H1 (cell line): ENCODE results near the gene TNFAIP2. TPM values are rescaled to one million over a fixed set of nuclear protein-coding genes. Genes with fewer than 3 reads are reported as not detected.

Experiments
- CTCF ChIA-PET: fragments of 300-600 bp; sonication (Branson Sonifier 250); formaldehyde crosslinking; loops from one replicate; lab custom pipeline; 2021; ENCODE audit not compliant: partially characterized antibody; lab: Charles Lee
- POLR2A ChIA-PET: fragments of 300-600 bp; sonication (Branson Sonifier 250); formaldehyde crosslinking; loops from one replicate; lab custom pipeline; 2021; ENCODE audit warnings: inconsistent platforms; ENCODE audit not compliant: partially characterized antibody; lab: Charles Lee
- DNase-seq, 2 experiments: peaks; one replicate each; pipeline versions ENCODE4 v3.0.0 to v3.0.0-alpha.2; 2010 to 2022; ENCODE audit warnings: low spot score in 2 of 2, low read depth in 1 of 2, mixed read lengths in 1 of 2
- FAIRE-seq: peaks from 2 replicates; lab custom pipeline; 2011; peaks lifted over from hg19 to GRCh38; lab: Jason Lieb, UNC
- H2AFZ ChIP-seq: 2 replicates; pipeline ENCODE4 v1.8.1; 2012; ENCODE audit warnings: low read length, inconsistent platforms
- H2AK5ac ChIP-seq: 2 replicates; pipeline ENCODE4 v1.6.1; 2013; ENCODE audit warnings: low read depth, low read length
- H2BK120ac ChIP-seq: replicated peaks from 2 replicates; pipeline ENCODE3; 2013; ENCODE audit warnings: low read depth, low read length, inconsistent platforms
- H2BK12ac ChIP-seq: 2 replicates; pipeline ENCODE4 v1.6.1; 2013; ENCODE audit warnings: low read depth, low read length
- H2BK15ac ChIP-seq: 2 replicates; pipeline ENCODE4 v1.6.1; 2013; ENCODE audit warnings: low read length
- H2BK20ac ChIP-seq: 2 replicates; pipeline ENCODE4 v1.6.1; 2013; ENCODE audit warnings: low read length
- H2BK5ac ChIP-seq: 2 replicates; pipeline ENCODE4 v1.6.1; 2013; ENCODE audit warnings: low read depth, low read length
- H3K14ac ChIP-seq: 2 replicates; pipeline ENCODE4 v1.6.1; 2013; ENCODE audit warnings: inconsistent platforms; ENCODE audit not compliant: insufficient read length
- H3K18ac ChIP-seq: 2 replicates; pipeline ENCODE4 v1.6.1; 2013; ENCODE audit warnings: low read length; ENCODE audit errors: extremely low read depth
- H3K23ac ChIP-seq: 2 replicates; pipeline ENCODE4 v1.6.1; 2013; ENCODE audit warnings: inconsistent platforms; ENCODE audit not compliant: insufficient read length
- H3K23me2 ChIP-seq: 2 replicates; pipeline ENCODE4 v1.6.1; 2013; ENCODE audit warnings: low read depth, low read length
- H3K27ac ChIP-seq: 2 replicates; pipeline ENCODE4 v1.6.1; 2011; ENCODE audit warnings: low read depth, low read length, inconsistent platforms
- H3K27me3 ChIP-seq, 4 experiments: replicated peaks in 1 of 4; 1 replicate in 1 of 4; 2 replicates in 3 of 4; pipeline versions ENCODE4 v1.6.1 to v1.8.1; 2011 to 2013; ENCODE audit warnings: low read length in 3 of 4, mild to moderate bottlenecking in 3 of 4, inconsistent platforms in 2 of 4, mixed read lengths in 2 of 4, moderate library complexity in 1 of 4; ENCODE audit not compliant: control insufficient read depth in 3 of 4, insufficient read depth in 3 of 4; ENCODE audit errors: extremely low read depth in 1 of 4
- H3K36me3 ChIP-seq, 4 experiments: 2 replicates each; pipeline versions ENCODE4 v1.6.1 to v1.8.1; 2011 to 2013; ENCODE audit warnings: mild to moderate bottlenecking in 4 of 4, low read length in 3 of 4, moderate library complexity in 2 of 4, control low read depth in 1 of 4, inconsistent platforms in 1 of 4; ENCODE audit not compliant: insufficient read depth in 4 of 4, control insufficient read depth in 2 of 4
- H3K4ac ChIP-seq: replicated peaks from 2 replicates; pipeline ENCODE3; 2013; ENCODE audit warnings: low read length, low read depth, mixed read lengths, inconsistent platforms; ENCODE audit not compliant: insufficient read length
- H3K4me1 ChIP-seq, 4 experiments: replicated peaks in 1 of 4; 1 replicate in 1 of 4; 2 replicates in 3 of 4; pipeline versions ENCODE4 v1.6.1 to v1.8.1; 2011 to 2013; ENCODE audit warnings: low read length in 3 of 4, inconsistent platforms in 2 of 4, mixed read lengths in 1 of 4; ENCODE audit not compliant: insufficient read depth in 4 of 4, control insufficient read depth in 3 of 4
- H3K4me2 ChIP-seq, 2 experiments: 2 replicates each; pipeline versions ENCODE4 v1.6.1 to v1.8.1; 2011 to 2013; ENCODE audit warnings: low read depth in 2 of 2, low read length in 2 of 2, control low read depth in 1 of 2, inconsistent platforms in 1 of 2, mild to moderate bottlenecking in 1 of 2; ENCODE audit not compliant: insufficient read depth in 1 of 2
- H3K4me3 ChIP-seq, 4 experiments: fragments of 200-600, 300-600 bp in 1 of 4; sonication (generic), shearing (Covaris generic), sonication (Bioruptor Twin) in 1 of 4; 2 replicates each; pipeline versions ENCODE4 v1.5.1 to v1.8.1; 2011 to 2016; ENCODE audit warnings: low read length in 4 of 4, low read depth in 3 of 4, control low read depth in 2 of 4, inconsistent platforms in 2 of 4, mild to moderate bottlenecking in 2 of 4, mixed read lengths in 1 of 4, moderate library complexity in 1 of 4; ENCODE audit not compliant: insufficient read depth in 2 of 4; ENCODE audit errors: extremely low read depth in 1 of 4
- H3K56ac ChIP-seq: replicated peaks from 2 replicates; pipeline ENCODE3; 2013; ENCODE audit warnings: low read depth, mild to moderate bottlenecking, mixed read lengths, low read length, inconsistent platforms; ENCODE audit not compliant: insufficient read length
- H3K79me1 ChIP-seq: 2 replicates; pipeline ENCODE4 v1.6.1; 2013; ENCODE audit warnings: low read depth, low read length, control low read depth
- H3K79me2 ChIP-seq, 2 experiments: 2 replicates each; pipeline versions ENCODE4 v1.6.1 to v1.8.1; 2012 to 2013; ENCODE audit warnings: low read length in 2 of 2, mild to moderate bottlenecking in 2 of 2, inconsistent platforms in 1 of 2; ENCODE audit not compliant: insufficient read depth in 2 of 2, control insufficient read depth in 1 of 2
- H3K9ac ChIP-seq, 4 experiments: replicated peaks in 1 of 4; 1 replicate in 1 of 4; 2 replicates in 3 of 4; pipeline versions ENCODE4 v1.6.1 to v1.8.1; 2011 to 2013; ENCODE audit warnings: low read depth in 3 of 4, low read length in 3 of 4, control low read depth in 2 of 4, mild to moderate bottlenecking in 2 of 4, moderate library complexity in 2 of 4, inconsistent platforms in 1 of 4; ENCODE audit errors: extremely low read depth in 1 of 4
- H3K9me3 ChIP-seq, 2 experiments: 2 replicates each; pipeline versions ENCODE4 v1.6.1 to v1.8.1; 2012 to 2013; ENCODE audit warnings: mild to moderate bottlenecking in 2 of 2, moderate library complexity in 2 of 2, control low read depth in 1 of 2, inconsistent platforms in 1 of 2, low read depth in 1 of 2, low read length in 1 of 2, mixed read lengths in 1 of 2; ENCODE audit not compliant: insufficient read depth in 2 of 2
- H4K20me1 ChIP-seq, 2 experiments: replicated peaks in 1 of 2; 2 replicates each; pipeline versions ENCODE3 to v1.8.1; 2011 to 2013; ENCODE audit warnings: inconsistent platforms in 2 of 2, low read length in 2 of 2, mild to moderate bottlenecking in 1 of 2; ENCODE audit not compliant: insufficient read depth in 2 of 2, control insufficient read depth in 1 of 2
- H4K5ac ChIP-seq: 2 replicates; pipeline ENCODE4 v1.6.1; 2013; ENCODE audit warnings: low read length, low read depth, mixed read lengths, inconsistent platforms; ENCODE audit not compliant: insufficient read length
- H4K8ac ChIP-seq: 2 replicates; pipeline ENCODE4 v1.8.0; 2013; ENCODE audit warnings: mild to moderate bottlenecking, moderate library complexity, low read length, inconsistent platforms; ENCODE audit not compliant: insufficient read depth; ENCODE audit errors: extremely low read depth
- H4K91ac ChIP-seq: replicated peaks from 2 replicates; pipeline ENCODE3; 2013; ENCODE audit warnings: low read length, mixed read lengths, inconsistent platforms; ENCODE audit not compliant: insufficient read length
- ASH2L ChIP-seq: fragments of 200-600, 300-600 bp; sonication (generic); IDR thresholded peaks from one replicate; pipeline ENCODE4 v1.7.1; 2017; ENCODE audit warnings: low read length
- CTBP2 ChIP-seq: IDR thresholded peaks from 2 replicates; pipeline ENCODE4 v1.7.0; 2011; ENCODE audit warnings: borderline replicate concordance, mild to moderate bottlenecking, moderate library complexity, mixed read lengths, low read length; ENCODE audit not compliant: insufficient read depth, insufficient read length
- E2F6 ChIP-seq: IDR thresholded peaks from 2 replicates; pipeline ENCODE4 v1.6.1; 2012; ENCODE audit warnings: inconsistent platforms
- EGR1 ChIP-seq: IDR thresholded peaks from 2 replicates; pipeline ENCODE4 v1.6.1; 2011; ENCODE audit warnings: low read depth, low read length, borderline replicate concordance
- FOSL1 ChIP-seq: IDR thresholded peaks from 2 replicates; pipeline ENCODE4 v1.6.1; 2011; ENCODE audit warnings: mild to moderate bottlenecking, low read depth, low read length, moderate library complexity; ENCODE audit not compliant: insufficient read depth
- GABPA ChIP-seq: IDR thresholded peaks from 2 replicates; pipeline ENCODE4 v1.6.1; 2011; ENCODE audit warnings: mild to moderate bottlenecking, low read length, moderate library complexity, borderline replicate concordance; ENCODE audit not compliant: insufficient read depth
- JUN ChIP-seq: IDR thresholded peaks from 2 replicates; pipeline ENCODE4 v1.6.1; 2011; ENCODE audit warnings: low read depth, mild to moderate bottlenecking, improper control_type of control experiment, low read length
- SUZ12 ChIP-seq: fragments of 200-600 bp; sonication (generic); IDR thresholded peaks from 2 replicates; pipeline ENCODE4 v1.6.1; 2012; ENCODE audit warnings: mild to moderate bottlenecking, inconsistent platforms, low read length, moderate library complexity, mixed read lengths
- TEAD4 ChIP-seq: IDR thresholded peaks from 2 replicates; pipeline ENCODE4 v1.6.1; 2012; ENCODE audit warnings: low read depth, low read length, inconsistent platforms, mixed read lengths
- WGBS, 2 experiments: shearing (Covaris generic) in 1 of 2; methylation state at CpG; one replicate each; pipeline versions ENCODE4 v1.1.6 to v1.1.7; 2013 to 2015; ENCODE audit warnings: low lambda C conversion rate in 2 of 2, mixed read lengths in 2 of 2, inconsistent platforms in 1 of 2, low coverage in 1 of 2, missing lambda C conversion rate in 1 of 2; ENCODE audit not compliant: insufficient replicate concordance in 2 of 2, insufficient coverage in 1 of 2, insufficient read length in 1 of 2; ENCODE audit errors: extremely low coverage in 1 of 2, missing lambda C conversion rate in 1 of 2; 5-methylcytosine and 5-hydroxymethylcytosine counted together
- polyA plus RNA-seq, 7 experiments: library from polyadenylated mRNA; depleted of rRNA in 3 of 7; stranded (reverse) in 5 of 7; unstranded in 2 of 7; fragments of >200 nt in 5 of 7; fragments of 200-250 nt in 2 of 7; gene quantifications; 1 replicate in 5 of 7; 2 replicates in 1 of 7; 4 replicates in 1 of 7; pipeline versions ENCODE4 v1.2.1 to v1.2.3, GENCODE V29; 2011 to 2013; ENCODE audit warnings: missing spikeins in 2 of 7, mixed read lengths in 2 of 7
- total RNA-seq: library from RNA; stranded (reverse); fragmentation: NEBNext Ultra II Directional; extraction: Animal tissue kit (Norgen Biotek cat#: 25700); gene quantifications from 2 replicates; pipeline ENCODE4 v1.2.1, GENCODE V29; 2021

The TNFAIP2 gene
- total and polyA plus RNA-seq, 2 of the 8 experiments (the other 6 are each of a cell fraction or from before 2014, with no cell fraction given): 28.3 to 34.5 TPM

GRCh38 chr14:103109535-103110441 is 13.5 kb upstream of the TNFAIP2 start:
- Histone ChIP-seq H2BK5ac (peak overlapping the region; percentile 83; the same call in 1 of the 2 replicates), H3K27me3 (peaks cover 0 to 11% (median 3%) of the 10 kb centered on the region in 4 experiments; a peak in 5 of 7 replicates), H3K4me2 (peak overlapping the region; percentile 53 to 64), H3K23ac (no peak overlapping the region), H3K23me2 (peaks cover 3% of the 10 kb centered on the region; the same call in 1 of the 2 replicates), H3K27ac (no peak overlapping the region; the same call in 1 of the 2 replicates), H3K79me2 (no peaks in the 10 kb centered on the region), H2BK15ac (peak overlapping the region; percentile 88; the same call in 1 of the 2 replicates), H2BK20ac (0 out of 2 replicates have a peak overlapping the region, but pooled peaks have one; percentile 61), H3K14ac (no peak overlapping the region), H3K56ac (peak overlapping the region; percentile 66), H2BK120ac (peak overlapping the region; percentile 69), H2AFZ (no peak overlapping the region), H2AK5ac (peak overlapping the region; percentile 70; the same call in 1 of the 2 replicates), H3K9me3 (no peaks in the 10 kb centered on the region), H4K20me1 (peaks cover 0 to 3% of the 10 kb centered on the region in 2 experiments), H3K4ac (peak overlapping the region; percentile 96), H4K5ac (peak overlapping the region; percentile 29), H3K4me3 (peak overlapping the region in 1 of 4 experiments; percentile 45; a peak in 3 of 8 replicates), H3K4me1 (peaks cover 12 to 46% (median 37%) of the 10 kb centered on the region in 4 experiments), H4K91ac (peak overlapping the region; percentile 95), H3K36me3 (no peaks in the 10 kb centered on the region), H3K18ac (peak overlapping the region; percentile 81), H3K9ac (no peak overlapping the region; a peak in 2 of 7 replicates), H3K79me1 (no peaks in the 10 kb centered on the region), H4K8ac (peak overlapping the region; percentile 37; the same call in 1 of the 2 replicates), H2BK12ac (peak overlapping the region; percentile 87; the same call in 1 of the 2 replicates)
- POLR2A ChIA-PET: interaction anchor here (0.7 to 1.7 kb wide), 6 partner anchors 8 to 498 kb away, joined by 3 to 9 read pairs (median 4); no protein-coding TSS in a partner anchor
- CTCF ChIA-PET: interaction anchor here (0.6 to 1.7 kb wide), 12 partner anchors 9 to 482 kb away, joined by 3 to 6 read pairs (median 4); no protein-coding TSS in a partner anchor
- FAIRE-seq: no peak
- 25% methylated on average over 29 of the region's 32 CpGs; no CpG with 5 or more reads in 1 of the 2 experiments for WGBS, 2 experiments
- peak in 1 of 2 experiments; percentile 66 for DNase-seq
- TF ChIP-seq SUZ12 (0 out of 2 replicates have a peak, but pooled peaks have one; percentile 4), GABPA (peak; percentile 27; the same call in 1 of the 2 replicates), JUN (peak; percentile 29; the same call in 1 of the 2 replicates), EGR1 (peak; percentile 55; the same call in 1 of the 2 replicates), TEAD4 (peak; percentile 89), E2F6 (peak; percentile 81), FOSL1 (no peak), CTBP2 (no peak), ASH2L (peak; percentile 62)
